Measurements from ENCODE around the gene MAP4K5.

- TF ChIP-seq CTCF (IDR thresholded peaks at IDR 0.05) (no peak), POLR2AphosphoS5 (IDR thresholded peaks at IDR 0.05; ENCODE audit: low read depth, low read length) (no peak), REST (IDR thresholded peaks at IDR 0.05; ENCODE audit: insufficient read depth in 1 of 2, low read depth in 2 of 2, low read length in 1 of 2) (no peak), SIN3A (IDR thresholded peaks at IDR 0.05; ENCODE audit: borderline replicate concordance, insufficient read depth, low read depth, low read length) (no peak), TCF7L2 (IDR thresholded peaks at IDR 0.05; ENCODE audit: low read depth, low read length) (no peak)
Observed at GRCh38 chr14:50425105-50425504, 107.3 kb downstream of the MAP4K5 start.

Data from Panc1 (cell line).